ENCODE results near the gene RILPL2. TPM values are rescaled to one million over a fixed set of nuclear protein-coding genes. Genes with fewer than 3 reads are reported as not detected.

RILPL2 gene, protein sequence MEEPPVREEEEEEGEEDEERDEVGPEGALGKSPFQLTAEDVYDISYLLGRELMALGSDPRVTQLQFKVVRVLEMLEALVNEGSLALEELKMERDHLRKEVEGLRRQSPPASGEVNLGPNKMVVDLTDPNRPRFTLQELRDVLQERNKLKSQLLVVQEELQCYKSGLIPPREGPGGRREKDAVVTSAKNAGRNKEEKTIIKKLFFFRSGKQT
- total RNA-seq (2021) (1.1 to 1.4 TPM (median 1.2 TPM) in 3 replicates), Bru-seq, nascent RNA (percentile 30 among the genes with signal in this experiment)
- long read RNA-seq, experiment 1, full-length matches to known transcripts: 6 of 8 reads
- long read RNA-seq, experiment 1, partial matches to known transcripts: 1 of 8 reads
- long read RNA-seq, experiment 1, other reads (novel, unspliced or antisense): 1 of 8 reads
- long read RNA-seq, experiment 2, full-length matches to known transcripts: 5 of 8 reads
- long read RNA-seq, experiment 2, partial matches to known transcripts: 0 of 8 reads
- long read RNA-seq, experiment 2, other reads (novel, unspliced or antisense): 3 of 8 reads
- long read RNA-seq, experiment 3, full-length matches to known transcripts: 14 of 15 reads
- long read RNA-seq, experiment 3, partial matches to known transcripts: 0 of 15 reads
- long read RNA-seq, experiment 3, other reads (novel, unspliced or antisense): 1 of 15 reads

DNA sequence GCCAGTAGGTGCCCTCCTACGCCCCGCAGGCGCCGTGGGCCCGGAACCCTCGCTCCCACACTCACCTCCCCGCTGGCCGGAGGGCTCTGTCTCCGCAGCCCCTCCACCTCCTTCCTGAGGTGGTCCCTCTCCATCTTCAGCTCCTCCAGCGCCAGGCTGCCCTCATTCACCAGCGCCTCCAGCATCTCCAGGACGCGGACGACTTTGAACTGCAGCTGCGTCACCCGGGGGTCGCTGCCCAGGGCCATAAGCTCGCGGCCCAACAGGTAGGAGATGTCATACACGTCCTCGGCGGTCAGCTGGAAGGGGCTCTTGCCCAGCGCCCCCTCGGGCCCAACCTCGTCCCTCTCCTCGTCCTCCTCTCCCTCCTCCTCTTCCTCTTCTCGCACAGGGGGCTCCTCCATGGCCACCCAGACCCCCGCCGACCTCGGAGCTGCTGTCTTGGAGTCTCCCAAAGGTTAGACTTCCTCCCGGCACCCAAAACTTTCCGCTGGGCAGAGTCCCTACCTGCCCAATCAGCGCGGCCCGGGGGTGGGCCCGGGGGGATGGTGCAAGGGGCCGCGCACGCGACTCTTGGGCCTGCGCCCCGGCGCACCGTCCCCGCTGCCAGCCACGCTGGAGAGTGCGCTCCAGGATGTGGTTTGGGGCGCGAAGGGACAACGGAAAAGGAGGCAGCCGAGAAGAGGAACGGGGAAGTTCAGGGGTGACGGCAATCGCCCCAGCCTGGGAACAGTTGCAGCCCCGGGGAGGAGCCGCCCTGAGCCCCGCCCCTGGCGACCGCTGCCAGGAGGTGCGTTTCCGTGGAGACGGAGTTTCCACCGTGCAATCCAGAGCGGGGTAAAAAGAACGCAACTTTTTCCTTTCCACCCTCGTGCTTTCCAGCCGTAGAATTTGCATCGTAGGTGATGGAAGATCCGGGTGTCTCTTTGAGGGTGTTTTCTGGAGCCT, at the start of gene RILPL2:
TSS of gene RILPL2 (minus strand) at position 668 of the 948 bp plus-strand sequence. CDS start at position 404, 264 bp downstream.
- peak within 1 kb of the TSS; percentile 94 for H3K4me3 Mint-ChIP-seq
- DNase-seq (ENCODE audit: low spot score) (peak; percentile 79), ATAC-seq (peak; percentile 93)
- ChIA-PET CTCF (interaction anchor here (0.9 to 1.3 kb wide), 2 partner anchors 10 to 52 kb away, joined by 3 read pairs; partner anchors contain the start of gene KMT5A), POLR2A (interaction anchor here (0.5 kb wide), 2 partner anchors 13 to 147 kb away, joined by 3 to 6 read pairs; no protein-coding TSS in a partner anchor)
- H3K27me3 Mint-ChIP-seq (ENCODE audit: low read depth): peaks cover 39% of the 10 kb centered on the region
- H3K27ac Mint-ChIP-seq: no peak within 1 kb of the TSS
- no peaks in the 10 kb centered on the region for H3K4me1 Mint-ChIP-seq
- no peaks in the 10 kb centered on the region for H3K36me3 Mint-ChIP-seq
- H3K9me3 Mint-ChIP-seq: no peaks in the 10 kb centered on the region
- TF ChIP-seq, protein P1, sequence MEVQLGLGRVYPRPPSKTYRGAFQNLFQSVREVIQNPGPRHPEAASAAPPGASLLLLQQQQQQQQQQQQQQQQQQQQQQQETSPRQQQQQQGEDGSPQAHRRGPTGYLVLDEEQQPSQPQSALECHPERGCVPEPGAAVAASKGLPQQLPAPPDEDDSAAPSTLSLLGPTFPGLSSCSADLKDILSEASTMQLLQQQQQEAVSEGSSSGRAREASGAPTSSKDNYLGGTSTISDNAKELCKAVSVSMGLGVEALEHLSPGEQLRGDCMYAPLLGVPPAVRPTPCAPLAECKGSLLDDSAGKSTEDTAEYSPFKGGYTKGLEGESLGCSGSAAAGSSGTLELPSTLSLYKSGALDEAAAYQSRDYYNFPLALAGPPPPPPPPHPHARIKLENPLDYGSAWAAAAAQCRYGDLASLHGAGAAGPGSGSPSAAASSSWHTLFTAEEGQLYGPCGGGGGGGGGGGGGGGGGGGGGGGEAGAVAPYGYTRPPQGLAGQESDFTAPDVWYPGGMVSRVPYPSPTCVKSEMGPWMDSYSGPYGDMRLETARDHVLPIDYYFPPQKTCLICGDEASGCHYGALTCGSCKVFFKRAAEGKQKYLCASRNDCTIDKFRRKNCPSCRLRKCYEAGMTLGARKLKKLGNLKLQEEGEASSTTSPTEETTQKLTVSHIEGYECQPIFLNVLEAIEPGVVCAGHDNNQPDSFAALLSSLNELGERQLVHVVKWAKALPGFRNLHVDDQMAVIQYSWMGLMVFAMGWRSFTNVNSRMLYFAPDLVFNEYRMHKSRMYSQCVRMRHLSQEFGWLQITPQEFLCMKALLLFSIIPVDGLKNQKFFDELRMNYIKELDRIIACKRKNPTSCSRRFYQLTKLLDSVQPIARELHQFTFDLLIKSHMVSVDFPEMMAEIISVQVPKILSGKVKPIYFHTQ (CRISPR knock-in tag; IDR thresholded peaks at IDR 0.05): no peak
- TF ChIP-seq ZNF232 (CRISPR knock-in tag; IDR thresholded peaks at IDR 0.05): 0 out of 2 replicates have a peak, but pooled peaks have one; percentile 41
- TF ChIP-seq SP1 (CRISPR knock-in tag; conservative IDR thresholded peaks at IDR 0.05): peak; percentile 65; the same call in 1 of the 2 replicates
- TF ChIP-seq ZNF121 (CRISPR knock-in tag; IDR thresholded peaks at IDR 0.05): no peak
- TF ChIP-seq NFATC4 (CRISPR knock-in tag; IDR thresholded peaks at IDR 0.05): no peak
- TF ChIP-seq FOXP4 (CRISPR knock-in tag; IDR thresholded peaks at IDR 0.05): peak; percentile 7; the same call in 1 of the 2 replicates
- TF ChIP-seq ZNF281 (CRISPR knock-in tag; IDR thresholded peaks at IDR 0.05): no peak
- no peak for TF ChIP-seq ZNF219 (CRISPR knock-in tag; IDR thresholded peaks at IDR 0.05; ENCODE audit: borderline replicate concordance)
- no peak for TF ChIP-seq PRRX2 (CRISPR knock-in tag; IDR thresholded peaks at IDR 0.05)
- TF ChIP-seq, protein P2, sequence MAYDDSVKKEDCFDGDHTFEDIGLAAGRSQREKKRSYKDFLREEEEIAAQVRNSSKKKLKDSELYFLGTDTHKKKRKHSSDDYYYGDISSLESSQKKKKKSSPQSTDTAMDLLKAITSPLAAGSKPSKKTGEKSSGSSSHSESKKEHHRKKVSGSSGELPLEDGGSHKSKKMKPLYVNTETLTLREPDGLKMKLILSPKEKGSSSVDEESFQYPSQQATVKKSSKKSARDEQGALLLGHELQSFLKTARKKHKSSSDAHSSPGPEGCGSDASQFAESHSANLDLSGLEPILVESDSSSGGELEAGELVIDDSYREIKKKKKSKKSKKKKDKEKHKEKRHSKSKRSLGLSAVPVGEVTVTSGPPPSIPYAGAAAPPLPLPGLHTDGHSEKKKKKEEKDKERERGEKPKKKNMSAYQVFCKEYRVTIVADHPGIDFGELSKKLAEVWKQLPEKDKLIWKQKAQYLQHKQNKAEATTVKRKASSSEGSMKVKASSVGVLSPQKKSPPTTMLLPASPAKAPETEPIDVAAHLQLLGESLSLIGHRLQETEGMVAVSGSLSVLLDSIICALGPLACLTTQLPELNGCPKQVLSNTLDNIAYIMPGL (CRISPR knock-in tag; IDR thresholded peaks at IDR 0.05): no peak
- TF ChIP-seq, protein P3, sequence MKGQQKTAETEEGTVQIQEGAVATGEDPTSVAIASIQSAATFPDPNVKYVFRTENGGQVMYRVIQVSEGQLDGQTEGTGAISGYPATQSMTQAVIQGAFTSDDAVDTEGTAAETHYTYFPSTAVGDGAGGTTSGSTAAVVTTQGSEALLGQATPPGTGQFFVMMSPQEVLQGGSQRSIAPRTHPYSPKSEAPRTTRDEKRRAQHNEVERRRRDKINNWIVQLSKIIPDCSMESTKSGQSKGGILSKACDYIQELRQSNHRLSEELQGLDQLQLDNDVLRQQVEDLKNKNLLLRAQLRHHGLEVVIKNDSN (CRISPR knock-in tag; IDR thresholded peaks at IDR 0.05): 0 out of 2 replicates have a peak, but pooled peaks have one; percentile 19
- TF ChIP-seq ATF6 (CRISPR knock-in tag; IDR thresholded peaks at IDR 0.05): no peak
- TF ChIP-seq, protein P4, sequence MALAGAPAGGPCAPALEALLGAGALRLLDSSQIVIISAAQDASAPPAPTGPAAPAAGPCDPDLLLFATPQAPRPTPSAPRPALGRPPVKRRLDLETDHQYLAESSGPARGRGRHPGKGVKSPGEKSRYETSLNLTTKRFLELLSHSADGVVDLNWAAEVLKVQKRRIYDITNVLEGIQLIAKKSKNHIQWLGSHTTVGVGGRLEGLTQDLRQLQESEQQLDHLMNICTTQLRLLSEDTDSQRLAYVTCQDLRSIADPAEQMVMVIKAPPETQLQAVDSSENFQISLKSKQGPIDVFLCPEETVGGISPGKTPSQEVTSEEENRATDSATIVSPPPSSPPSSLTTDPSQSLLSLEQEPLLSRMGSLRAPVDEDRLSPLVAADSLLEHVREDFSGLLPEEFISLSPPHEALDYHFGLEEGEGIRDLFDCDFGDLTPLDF (CRISPR knock-in tag; IDR thresholded peaks at IDR 0.05): no peak
- TF ChIP-seq SMAD3 (CRISPR knock-in tag; IDR thresholded peaks at IDR 0.05; ENCODE audit: borderline replicate concordance): 0 out of 2 replicates have a peak, but pooled peaks have one; percentile 35
- TF ChIP-seq CBFB (CRISPR knock-in tag; IDR thresholded peaks at IDR 0.05; ENCODE audit: low read depth): no peak
- no peak; the same call in 1 of the 2 replicates for TF ChIP-seq FOXP1 (CRISPR knock-in tag; IDR thresholded peaks at IDR 0.05; ENCODE audit: borderline replicate concordance)
- no peak for TF ChIP-seq RELA (CRISPR knock-in tag; IDR thresholded peaks at IDR 0.05; ENCODE audit: borderline replicate concordance)
